Measurements from ENCODE around the gene CELSR3. TPM values are rescaled to one million over a fixed set of nuclear protein-coding genes. Genes with fewer than 3 reads are reported as not detected.

Gene CELSR3
- total and polyA plus RNA-seq, 9 donors, result 0.23 to 3.4 (median 0.69) TPM

DNA sequence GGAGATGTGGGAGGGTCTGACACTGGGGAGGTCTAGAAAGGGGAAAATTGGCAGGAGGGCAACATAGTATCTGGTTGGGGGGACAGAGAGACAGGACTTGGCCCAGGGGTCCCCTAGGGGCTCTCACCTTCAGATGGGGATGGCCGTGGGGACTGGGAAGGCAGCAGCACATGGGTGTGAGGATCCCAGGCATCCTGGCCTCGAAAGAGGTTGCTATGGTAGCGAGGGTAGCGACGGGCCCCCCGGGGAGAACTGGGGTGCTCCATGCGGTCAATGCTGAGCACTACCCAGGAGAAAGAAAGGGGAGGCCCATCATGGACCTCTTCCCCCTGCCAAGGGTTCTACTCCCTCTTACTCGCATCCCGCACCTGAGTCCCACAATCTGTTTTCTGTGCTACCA is 15.0 kb downstream of the CELSR3 start:
- 81 to 83% (median 83%) methylated on average over 9 of the region's 9 CpGs for WGBS, 3 donors
- DNase-seq, result no peak
- Histone ChIP-seq H3K9me3 (no peaks in the 10 kb centered on the region), H3K27ac (no peak overlapping the region), H3K36me3 (no peaks in the 10 kb centered on the region), H3K4me1 (ENCODE audit: insufficient read depth) (no peaks in the 10 kb centered on the region), H3K27me3 (no peaks in the 10 kb centered on the region), H3K4me3 (no peak overlapping the region)
- no peak for TF ChIP-seq POLR2A (IDR thresholded peaks at IDR 0.05)
- no peak for TF ChIP-seq CTCF (IDR thresholded peaks at IDR 0.05)
- no peak for TF ChIP-seq EP300 (IDR thresholded peaks at IDR 0.05)
- intact Hi-C loops (cut with DNase I), result no loop called here

DNA sequence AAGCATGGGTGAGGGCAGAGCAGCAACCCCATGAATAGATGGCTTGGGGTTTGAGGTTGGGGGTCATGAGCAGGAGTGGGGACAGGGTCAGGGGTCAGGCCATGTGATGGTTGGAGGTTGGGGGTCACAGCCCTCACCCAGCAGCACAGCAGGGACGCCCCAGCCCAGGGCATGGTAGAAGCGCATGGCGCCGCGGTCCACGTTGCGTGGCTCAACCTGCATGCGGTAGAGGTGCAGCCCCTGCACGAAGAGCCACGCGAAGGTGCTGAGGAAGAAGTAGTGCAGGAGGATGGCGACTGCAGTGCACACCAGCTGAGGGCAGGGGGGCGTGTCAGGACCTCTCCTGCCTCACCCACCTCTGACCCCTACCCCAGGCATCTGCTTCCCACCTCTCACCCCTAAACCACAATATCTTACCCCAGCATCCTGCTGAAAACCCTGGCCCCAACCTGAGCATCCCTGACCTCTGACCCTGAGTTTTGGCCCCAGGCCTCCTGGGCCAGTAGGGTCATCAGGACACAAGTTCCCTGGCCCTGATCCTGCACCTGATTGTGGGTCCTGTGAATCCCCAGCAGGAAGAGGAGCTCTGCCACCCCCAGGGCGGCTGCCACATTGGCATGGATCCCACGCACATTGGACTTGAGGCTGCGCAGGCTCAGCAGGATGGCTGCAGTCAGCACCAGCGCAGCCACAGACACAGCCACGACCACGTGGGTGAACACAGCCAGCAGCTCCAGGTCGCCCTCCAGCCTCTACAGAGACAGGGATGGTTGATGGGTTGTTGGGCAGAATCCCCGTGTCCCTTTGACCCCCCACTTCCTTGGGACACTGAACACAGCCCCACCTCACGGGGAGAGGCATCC is 17.6 kb downstream of the CELSR3 start:
- 90 to 94% (median 91%) methylated on average over 17 to 22 of the region's 22 CpGs for WGBS, 3 donors
- TF ChIP-seq CTCF (IDR thresholded peaks at IDR 0.05) (no peak), EP300 (IDR thresholded peaks at IDR 0.05) (no peak), POLR2A (IDR thresholded peaks at IDR 0.05) (no peak)
- Histone ChIP-seq H3K4me1 (ENCODE audit: insufficient read depth) (no peaks in the 10 kb centered on the region), H3K9me3 (no peaks in the 10 kb centered on the region), H3K27ac (no peak overlapping the region), H3K36me3 (no peaks in the 10 kb centered on the region), H3K4me3 (no peak overlapping the region), H3K27me3 (no peaks in the 10 kb centered on the region)
- no peak for DNase-seq
- intact Hi-C loops (cut with DNase I), result no loop called here

GRCh38 chr3:48642605-48643004 is 20.1 kb downstream of the CELSR3 start:
- intact Hi-C loops (cut with DNase I), result no loop called here
- WGBS, 3 donors, result 89 to 92% (median 89%) methylated on average over 10 to 12 of the region's 12 CpGs

GRCh38 chr3:48641396-48641795 is 21.3 kb downstream of the CELSR3 start:
- WGBS, 3 donors, result 89 to 95% (median 93%) methylated on average over 3 of the region's 3 CpGs

More at GRCh38 chr3:48642605-48643004, 20.1 kb downstream of the CELSR3 start:
- Histone ChIP-seq H3K27ac (no peak overlapping the region), H3K4me1 (ENCODE audit: insufficient read depth) (no peaks in the 10 kb centered on the region), H3K36me3 (no peaks in the 10 kb centered on the region), H3K9me3 (no peaks in the 10 kb centered on the region), H3K4me3 (no peak overlapping the region), H3K27me3 (no peaks in the 10 kb centered on the region)
- no peak for TF ChIP-seq POLR2A (IDR thresholded peaks at IDR 0.05)
- no peak for TF ChIP-seq CTCF (IDR thresholded peaks at IDR 0.05)
- no peak for TF ChIP-seq EP300 (IDR thresholded peaks at IDR 0.05)
- DNase-seq, result no peak

More at GRCh38 chr3:48641396-48641795, 21.3 kb downstream of the CELSR3 start:
- no peak for DNase-seq
- H3K27ac ChIP-seq, result no peak overlapping the region
- no peaks in the 10 kb centered on the region for H3K4me1 ChIP-seq (ENCODE audit: insufficient read depth)
- TF ChIP-seq CTCF (IDR thresholded peaks at IDR 0.05), result no peak
- TF ChIP-seq POLR2A (IDR thresholded peaks at IDR 0.05), result no peak
- no peak for TF ChIP-seq EP300 (IDR thresholded peaks at IDR 0.05)
- no peaks in the 10 kb centered on the region for H3K27me3 ChIP-seq
- H3K4me3 ChIP-seq, result no peak overlapping the region
- intact Hi-C loops (cut with DNase I), result no loop called here
- no peaks in the 10 kb centered on the region for H3K36me3 ChIP-seq
- H3K9me3 ChIP-seq, result no peaks in the 10 kb centered on the region

Measured in ovary (tissue), 9 donors.